GM13976 (cell line): ENCODE measurements around the gene ANKRD37.

Source experiments
- DNase-seq: peaks from one replicate; pipeline ENCODE4 v3.0.0; 2012; ENCODE audit warnings: low spot score
- CTCF ChIP-seq: IDR thresholded peaks from 2 replicates; pipeline ENCODE4 v1.5.1; 2012; ENCODE audit warnings: borderline replicate concordance, mild to moderate bottlenecking; ENCODE audit not compliant: insufficient read depth; ENCODE audit errors: extremely low read depth, missing control alignments, control extremely low read depth
- in situ Hi-C: fragments of 300-500 bp; cut with MboI; formaldehyde crosslinking; loops from one replicate; pipeline ENCODE4 v1.12.0; 2022; ENCODE audit warnings: low sequenced_read_pairs, mixed read lengths, inconsistent platforms; ENCODE audit not compliant: unreplicated experiment

The ANKRD37 gene

DNA sequence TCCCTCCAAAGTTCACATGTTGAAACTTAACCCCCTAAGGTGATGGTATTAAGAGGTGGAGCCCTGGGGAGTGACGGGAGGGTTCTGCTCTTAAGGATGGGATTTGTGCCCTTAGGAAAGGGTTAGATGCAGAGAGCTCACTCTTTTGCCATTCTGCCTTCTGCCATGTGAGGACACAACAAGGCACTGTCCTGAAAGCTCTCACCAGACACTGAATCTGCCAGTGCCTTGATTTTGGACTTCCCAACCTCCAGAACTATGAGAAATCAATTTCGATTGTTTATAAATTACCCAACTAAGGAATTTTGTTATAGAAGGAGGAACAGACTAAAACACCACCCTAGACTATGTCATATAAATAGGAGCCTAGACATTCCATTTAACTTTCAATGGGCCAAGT, 12.6 kb upstream of the ANKRD37 start:
- no peak for TF ChIP-seq CTCF
- no peak for DNase-seq
- in situ Hi-C loops, result no loop called here

- TF ChIP-seq CTCF, result no peak
- in situ Hi-C loops, result no loop called here
- DNase-seq, result no peak
Measured at GRCh38 chr4:185384930-185385331, 11.7 kb upstream of the ANKRD37 start.

DNA sequence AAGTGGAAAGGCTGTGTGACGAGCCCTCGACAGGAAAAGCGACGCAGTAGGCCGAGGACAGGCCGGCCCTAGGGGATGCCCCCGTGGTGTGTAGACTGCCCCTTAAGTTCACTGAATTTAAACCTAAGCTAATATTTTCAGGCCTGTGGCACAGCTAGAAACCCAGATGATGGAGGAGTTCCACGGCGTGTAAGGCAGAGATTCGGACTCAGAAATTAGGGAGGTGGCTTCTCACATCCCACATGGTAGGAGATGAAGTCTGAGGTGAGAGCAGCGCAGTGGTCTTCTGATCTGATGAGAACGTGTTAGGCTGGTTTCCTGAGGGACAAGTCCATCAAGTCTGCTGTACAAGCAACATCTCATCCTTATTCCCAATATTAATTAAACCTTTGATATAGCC, 8.7 kb upstream of the ANKRD37 start:
- DNase-seq, result no peak
- no peak for TF ChIP-seq CTCF
- in situ Hi-C loops, result no loop called here

DNA sequence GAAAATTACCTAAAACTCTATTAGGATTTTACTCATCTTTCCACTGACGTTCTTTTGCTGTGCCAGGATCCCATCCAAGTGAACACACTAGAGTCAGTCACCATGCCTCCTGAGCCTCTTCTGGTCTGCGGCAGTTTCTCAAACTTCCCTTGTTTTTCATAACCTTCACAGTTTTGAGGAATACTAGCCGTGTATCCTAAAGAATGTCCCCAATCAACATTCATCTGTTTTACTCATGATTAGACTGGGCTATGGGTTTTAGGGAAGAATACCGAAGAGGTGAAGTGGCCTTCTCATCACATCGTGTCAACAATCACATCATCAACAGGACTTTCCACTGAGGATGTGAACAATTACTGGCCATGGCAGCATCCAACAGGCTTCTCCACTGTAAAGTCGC, 5.7 kb upstream of the ANKRD37 start:
- in situ Hi-C loops, result no loop called here
- no peak for DNase-seq
- no peak for TF ChIP-seq CTCF

DNA sequence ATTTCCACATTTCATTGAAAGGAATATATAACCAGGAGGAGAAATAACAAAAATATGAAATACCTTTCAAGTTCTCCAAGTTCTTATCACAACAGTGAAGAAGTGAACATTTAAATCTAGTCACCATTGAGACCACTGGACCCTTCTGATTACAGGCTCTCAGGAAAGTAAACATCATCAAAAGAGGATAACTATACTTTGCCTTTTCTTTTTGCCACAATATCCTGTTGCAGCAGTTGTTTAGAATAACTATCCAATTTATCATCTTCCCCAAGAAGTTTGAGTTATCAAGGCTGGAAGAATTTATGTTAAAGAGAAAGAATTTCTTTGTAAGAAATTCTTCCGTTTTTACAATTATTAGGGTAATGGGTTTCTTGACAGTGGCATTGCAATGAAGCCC, 4.5 kb upstream of the ANKRD37 start:
- TF ChIP-seq CTCF, result no peak
- no peak for DNase-seq
- in situ Hi-C loops, result no loop called here

DNA sequence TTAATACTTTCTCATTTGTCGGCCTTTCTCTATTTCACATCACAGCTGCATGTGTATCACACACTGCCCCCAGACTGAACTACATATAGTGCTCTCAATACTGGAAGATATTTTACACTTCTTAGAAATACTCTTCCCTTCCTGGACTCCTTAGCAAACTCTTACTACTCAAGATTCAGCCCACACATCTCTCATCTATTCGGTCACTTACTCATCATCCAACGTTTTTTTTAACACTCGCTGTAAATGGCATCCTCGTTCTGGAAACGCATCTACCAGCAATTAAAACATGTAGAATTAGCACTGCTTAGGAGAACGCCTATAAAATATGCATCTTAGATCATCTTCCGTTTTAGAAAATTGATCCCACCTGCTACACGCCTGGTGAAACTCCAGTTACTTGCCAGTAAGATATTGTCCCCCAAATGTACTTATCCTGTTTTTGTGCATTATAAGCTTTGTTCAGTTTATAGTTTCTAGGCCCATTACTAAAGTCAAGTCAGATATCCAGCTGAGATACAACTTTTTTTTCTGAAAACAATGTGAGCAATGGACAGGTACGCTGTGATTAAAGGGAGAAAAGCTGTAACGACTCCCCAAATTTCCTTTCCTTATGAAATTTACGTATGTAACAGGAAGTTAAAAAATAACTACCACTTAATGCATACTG, 1.9 kb upstream of the ANKRD37 start:
- TF ChIP-seq CTCF, result no peak
- in situ Hi-C loops, result no loop called here
- DNase-seq, result no peak

- in situ Hi-C loops, result no loop called here
- peak; percentile 41 for DNase-seq
- no peak for TF ChIP-seq CTCF
Measured at GRCh38 chr4:185395238-185395955, 1.2 kb upstream of the ANKRD37 start, which contains the start of gene LRP2BP. TSS of gene LRP2BP (minus strand) at chr4:185395924. CDS start at chr4:185378186, 17,738 bp downstream.
